ENCODE results near the gene HTR3E. TPM values are rescaled to one million over a fixed set of nuclear protein-coding genes. Genes with fewer than 3 reads are reported as not detected.

HTR3E gene
- total and polyA plus RNA-seq, 2 of the 13 experiments (the other 11 are each of a cell fraction or from before 2014, with no cell fraction given) = not detected

DNA sequence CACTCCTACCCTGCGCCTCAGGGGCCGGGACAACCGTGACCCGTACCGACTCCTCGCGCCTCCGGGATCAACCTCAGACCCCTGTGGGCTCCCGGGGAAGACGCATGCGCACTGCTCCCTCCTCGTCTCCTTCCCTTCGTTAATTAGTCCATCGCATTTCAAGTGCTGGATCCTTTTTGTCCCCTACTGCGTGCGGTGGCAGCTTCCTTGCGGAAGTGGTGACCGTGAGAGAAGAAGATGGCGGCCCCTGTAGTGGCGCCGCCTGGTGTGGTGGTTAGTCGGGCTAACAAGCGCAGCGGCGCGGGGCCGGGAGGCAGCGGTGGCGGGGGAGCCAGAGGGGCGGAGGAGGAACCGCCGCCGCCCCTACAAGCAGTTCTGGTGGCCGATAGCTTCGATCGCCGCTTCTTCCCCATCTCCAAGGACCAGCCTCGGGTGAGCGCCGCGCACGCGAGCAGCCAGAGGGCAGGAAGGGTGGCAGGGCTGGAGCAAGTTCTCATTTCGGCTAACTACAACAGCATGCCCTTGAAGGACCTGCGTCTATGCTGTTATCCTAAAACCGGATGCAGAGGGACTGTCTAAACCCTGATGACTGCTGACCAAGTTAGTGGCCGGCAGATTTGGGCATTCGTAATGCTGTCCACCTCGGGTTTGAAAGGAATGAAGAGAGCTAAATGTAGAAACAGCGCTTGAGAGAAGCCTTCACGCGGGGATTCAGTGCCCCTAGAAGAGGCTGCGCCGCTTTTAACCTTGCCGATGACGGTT lies 38.5 kb downstream of the HTR3E start, which contains the start of gene EIF2B5 (continued):
- TF ChIP-seq CEBPG (CRISPR knock-in tag; IDR thresholded peaks at IDR 0.05) (peak; percentile 70), ZC3H13 (CRISPR knock-in tag; IDR thresholded peaks at IDR 0.05) (no peak; the same call in 1 of the 2 replicates), ISX (CRISPR knock-in tag; conservative IDR thresholded peaks at IDR 0.05) (0 out of 2 replicates have a peak, but pooled peaks have one; percentile 11), ZNF547 (CRISPR knock-in tag; IDR thresholded peaks at IDR 0.05) (peak; percentile 53; the same call in 1 of the 2 replicates), ZNF709 (CRISPR knock-in tag; IDR thresholded peaks at IDR 0.05) (peak; percentile 79), HOXA5 (CRISPR knock-in tag; IDR thresholded peaks at IDR 0.05) (no peak), ZFY (CRISPR knock-in tag; IDR thresholded peaks at IDR 0.05) (peak; percentile 63), CEBPB (IDR thresholded peaks at IDR 0.05; ENCODE audit: borderline replicate concordance, low read depth, low read length) (no peak), ZNF343 (CRISPR knock-in tag; IDR thresholded peaks at IDR 0.05) (no peak), ZNF10 (CRISPR knock-in tag; IDR thresholded peaks at IDR 0.05; ENCODE audit: borderline replicate concordance, low read depth) (no peak), ZNF557 (CRISPR knock-in tag; IDR thresholded peaks at IDR 0.05) (no peak), ZFP62 (CRISPR knock-in tag; IDR thresholded peaks at IDR 0.05) (no peak), EED (CRISPR knock-in tag; IDR thresholded peaks at IDR 0.05) (no peak), AGO1 (IDR thresholded peaks at IDR 0.05; ENCODE audit: low read depth, low read length, poor library complexity, severe bottlenecking) (no peak)
- TF ChIP-seq, protein P1, sequence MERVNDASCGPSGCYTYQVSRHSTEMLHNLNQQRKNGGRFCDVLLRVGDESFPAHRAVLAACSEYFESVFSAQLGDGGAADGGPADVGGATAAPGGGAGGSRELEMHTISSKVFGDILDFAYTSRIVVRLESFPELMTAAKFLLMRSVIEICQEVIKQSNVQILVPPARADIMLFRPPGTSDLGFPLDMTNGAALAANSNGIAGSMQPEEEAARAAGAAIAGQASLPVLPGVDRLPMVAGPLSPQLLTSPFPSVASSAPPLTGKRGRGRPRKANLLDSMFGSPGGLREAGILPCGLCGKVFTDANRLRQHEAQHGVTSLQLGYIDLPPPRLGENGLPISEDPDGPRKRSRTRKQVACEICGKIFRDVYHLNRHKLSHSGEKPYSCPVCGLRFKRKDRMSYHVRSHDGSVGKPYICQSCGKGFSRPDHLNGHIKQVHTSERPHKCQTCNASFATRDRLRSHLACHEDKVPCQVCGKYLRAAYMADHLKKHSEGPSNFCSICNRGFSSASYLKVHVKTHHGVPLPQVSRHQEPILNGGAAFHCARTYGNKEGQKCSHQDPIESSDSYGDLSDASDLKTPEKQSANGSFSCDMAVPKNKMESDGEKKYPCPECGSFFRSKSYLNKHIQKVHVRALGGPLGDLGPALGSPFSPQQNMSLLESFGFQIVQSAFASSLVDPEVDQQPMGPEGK (CRISPR knock-in tag; IDR thresholded peaks at IDR 0.05) = peak; percentile 66; the same call in 1 of the 2 replicates
- TF ChIP-seq, protein P2, sequence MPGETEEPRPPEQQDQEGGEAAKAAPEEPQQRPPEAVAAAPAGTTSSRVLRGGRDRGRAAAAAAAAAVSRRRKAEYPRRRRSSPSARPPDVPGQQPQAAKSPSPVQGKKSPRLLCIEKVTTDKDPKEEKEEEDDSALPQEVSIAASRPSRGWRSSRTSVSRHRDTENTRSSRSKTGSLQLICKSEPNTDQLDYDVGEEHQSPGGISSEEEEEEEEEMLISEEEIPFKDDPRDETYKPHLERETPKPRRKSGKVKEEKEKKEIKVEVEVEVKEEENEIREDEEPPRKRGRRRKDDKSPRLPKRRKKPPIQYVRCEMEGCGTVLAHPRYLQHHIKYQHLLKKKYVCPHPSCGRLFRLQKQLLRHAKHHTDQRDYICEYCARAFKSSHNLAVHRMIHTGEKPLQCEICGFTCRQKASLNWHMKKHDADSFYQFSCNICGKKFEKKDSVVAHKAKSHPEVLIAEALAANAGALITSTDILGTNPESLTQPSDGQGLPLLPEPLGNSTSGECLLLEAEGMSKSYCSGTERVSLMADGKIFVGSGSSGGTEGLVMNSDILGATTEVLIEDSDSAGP (CRISPR knock-in tag; IDR thresholded peaks at IDR 0.05; ENCODE audit: borderline replicate concordance) = peak; percentile 90; the same call in 1 of the 2 replicates
- TF ChIP-seq, protein P3, sequence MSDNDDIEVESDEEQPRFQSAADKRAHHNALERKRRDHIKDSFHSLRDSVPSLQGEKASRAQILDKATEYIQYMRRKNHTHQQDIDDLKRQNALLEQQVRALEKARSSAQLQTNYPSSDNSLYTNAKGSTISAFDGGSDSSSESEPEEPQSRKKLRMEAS (IDR thresholded peaks at IDR 0.05) = peak; percentile 87
- TF ChIP-seq, protein P4, sequence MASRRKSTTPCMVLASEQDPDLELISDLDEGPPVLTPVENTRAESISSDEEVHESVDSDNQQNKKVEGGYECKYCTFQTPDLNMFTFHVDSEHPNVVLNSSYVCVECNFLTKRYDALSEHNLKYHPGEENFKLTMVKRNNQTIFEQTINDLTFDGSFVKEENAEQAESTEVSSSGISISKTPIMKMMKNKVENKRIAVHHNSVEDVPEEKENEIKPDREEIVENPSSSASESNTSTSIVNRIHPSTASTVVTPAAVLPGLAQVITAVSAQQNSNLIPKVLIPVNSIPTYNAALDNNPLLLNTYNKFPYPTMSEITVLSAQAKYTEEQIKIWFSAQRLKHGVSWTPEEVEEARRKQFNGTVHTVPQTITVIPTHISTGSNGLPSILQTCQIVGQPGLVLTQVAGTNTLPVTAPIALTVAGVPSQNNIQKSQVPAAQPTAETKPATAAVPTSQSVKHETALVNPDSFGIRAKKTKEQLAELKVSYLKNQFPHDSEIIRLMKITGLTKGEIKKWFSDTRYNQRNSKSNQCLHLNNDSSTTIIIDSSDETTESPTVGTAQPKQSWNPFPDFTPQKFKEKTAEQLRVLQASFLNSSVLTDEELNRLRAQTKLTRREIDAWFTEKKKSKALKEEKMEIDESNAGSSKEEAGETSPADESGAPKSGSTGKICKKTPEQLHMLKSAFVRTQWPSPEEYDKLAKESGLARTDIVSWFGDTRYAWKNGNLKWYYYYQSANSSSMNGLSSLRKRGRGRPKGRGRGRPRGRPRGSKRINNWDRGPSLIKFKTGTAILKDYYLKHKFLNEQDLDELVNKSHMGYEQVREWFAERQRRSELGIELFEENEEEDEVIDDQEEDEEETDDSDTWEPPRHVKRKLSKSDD (CRISPR knock-in tag; IDR thresholded peaks at IDR 0.05; ENCODE audit: low read depth) = peak; percentile 88
- TF ChIP-seq, protein P5, sequence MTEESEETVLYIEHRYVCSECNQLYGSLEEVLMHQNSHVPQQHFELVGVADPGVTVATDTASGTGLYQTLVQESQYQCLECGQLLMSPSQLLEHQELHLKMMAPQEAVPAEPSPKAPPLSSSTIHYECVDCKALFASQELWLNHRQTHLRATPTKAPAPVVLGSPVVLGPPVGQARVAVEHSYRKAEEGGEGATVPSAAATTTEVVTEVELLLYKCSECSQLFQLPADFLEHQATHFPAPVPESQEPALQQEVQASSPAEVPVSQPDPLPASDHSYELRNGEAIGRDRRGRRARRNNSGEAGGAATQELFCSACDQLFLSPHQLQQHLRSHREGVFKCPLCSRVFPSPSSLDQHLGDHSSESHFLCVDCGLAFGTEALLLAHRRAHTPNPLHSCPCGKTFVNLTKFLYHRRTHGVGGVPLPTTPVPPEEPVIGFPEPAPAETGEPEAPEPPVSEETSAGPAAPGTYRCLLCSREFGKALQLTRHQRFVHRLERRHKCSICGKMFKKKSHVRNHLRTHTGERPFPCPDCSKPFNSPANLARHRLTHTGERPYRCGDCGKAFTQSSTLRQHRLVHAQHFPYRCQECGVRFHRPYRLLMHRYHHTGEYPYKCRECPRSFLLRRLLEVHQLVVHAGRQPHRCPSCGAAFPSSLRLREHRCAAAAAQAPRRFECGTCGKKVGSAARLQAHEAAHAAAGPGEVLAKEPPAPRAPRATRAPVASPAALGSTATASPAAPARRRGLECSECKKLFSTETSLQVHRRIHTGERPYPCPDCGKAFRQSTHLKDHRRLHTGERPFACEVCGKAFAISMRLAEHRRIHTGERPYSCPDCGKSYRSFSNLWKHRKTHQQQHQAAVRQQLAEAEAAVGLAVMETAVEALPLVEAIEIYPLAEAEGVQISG (CRISPR knock-in tag; IDR thresholded peaks at IDR 0.05) = peak; percentile 98

Data from HepG2 (cell line).